Peyer's patch (tissue), 4 donors: ENCODE results near the gene MITD1.

ENCODE experiments used
- CTCF ChIP-seq, 6 experiments: fragments of 450-650 bp in 4 of 6; fragments of 200-600 bp in 2 of 6; sonication (generic) in 1 of 6; IDR thresholded peaks; one replicate each; pipeline ENCODE4 v1.5.1; 2017 to 2019; ENCODE audit warnings: antibody characterized with exemption in 6 of 6, mild to moderate bottlenecking in 3 of 6, moderate library complexity in 1 of 6
- POLR2A ChIP-seq, 2 donors: fragments of 450-650 bp; IDR thresholded peaks; one replicate each; pipeline ENCODE4 v1.5.1; 2017; ENCODE audit warnings: antibody characterized with exemption in 2 of 2, mild to moderate bottlenecking in 2 of 2, moderate library complexity in 2 of 2

GRCh38 chr2:99158599-99158998, 22.3 kb downstream of the MITD1 start:
- TF ChIP-seq CTCF (IDR thresholded peaks at IDR 0.05): no peak
- no peak for TF ChIP-seq POLR2A (IDR thresholded peaks at IDR 0.05)
